HCEC 1CT (cell line): Measurements from ENCODE around the gene FSTL4.

Source experiments
- DNase-seq: peaks from one replicate; pipeline ENCODE4 v3.0.0-alpha.2; 2017

FSTL4 gene

DNA sequence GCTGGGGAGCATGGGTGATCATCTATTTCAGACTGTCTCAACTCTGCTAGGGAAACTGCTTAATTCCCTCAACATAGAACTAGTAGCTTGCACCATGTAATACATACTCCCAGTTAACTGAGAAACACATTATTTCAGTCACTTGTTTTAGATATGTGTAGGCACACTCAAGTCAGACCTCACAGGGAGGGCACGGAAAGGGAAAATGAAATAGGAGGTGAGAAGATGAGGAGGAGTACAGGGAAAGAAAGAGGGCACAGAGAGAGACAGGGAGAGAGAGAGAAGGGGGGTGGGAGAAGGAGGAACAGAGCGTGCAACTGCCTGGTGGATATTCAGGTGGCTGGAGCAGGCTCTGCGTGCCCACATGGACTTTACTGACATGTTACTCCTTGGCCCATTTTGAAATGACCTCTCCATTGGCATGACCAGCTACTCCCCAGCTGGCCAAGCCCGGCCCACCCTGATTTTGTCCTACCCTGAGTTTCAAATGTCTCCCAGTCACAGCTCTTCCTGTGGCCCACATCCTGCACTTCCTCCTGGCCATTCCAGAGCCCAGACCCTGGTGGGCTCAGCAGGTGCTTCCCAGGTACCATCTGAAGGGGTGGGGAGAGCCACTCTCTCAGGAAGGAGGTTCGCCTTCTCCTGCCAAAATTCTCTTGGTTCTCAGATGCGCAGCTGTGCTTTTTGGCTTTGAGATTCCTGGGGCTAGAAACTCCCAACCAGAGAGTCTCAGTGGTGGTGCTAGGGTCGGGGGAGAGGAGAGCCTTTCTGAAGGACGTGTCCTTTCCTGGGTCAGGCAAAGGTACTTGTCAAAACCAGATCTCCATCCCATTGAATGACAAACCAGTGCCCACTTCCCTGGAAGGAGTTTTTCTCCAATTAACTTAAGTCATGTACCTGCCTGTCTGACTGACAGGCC is 229.4 kb downstream of the FSTL4 start:
- no peak for DNase-seq

DNA sequence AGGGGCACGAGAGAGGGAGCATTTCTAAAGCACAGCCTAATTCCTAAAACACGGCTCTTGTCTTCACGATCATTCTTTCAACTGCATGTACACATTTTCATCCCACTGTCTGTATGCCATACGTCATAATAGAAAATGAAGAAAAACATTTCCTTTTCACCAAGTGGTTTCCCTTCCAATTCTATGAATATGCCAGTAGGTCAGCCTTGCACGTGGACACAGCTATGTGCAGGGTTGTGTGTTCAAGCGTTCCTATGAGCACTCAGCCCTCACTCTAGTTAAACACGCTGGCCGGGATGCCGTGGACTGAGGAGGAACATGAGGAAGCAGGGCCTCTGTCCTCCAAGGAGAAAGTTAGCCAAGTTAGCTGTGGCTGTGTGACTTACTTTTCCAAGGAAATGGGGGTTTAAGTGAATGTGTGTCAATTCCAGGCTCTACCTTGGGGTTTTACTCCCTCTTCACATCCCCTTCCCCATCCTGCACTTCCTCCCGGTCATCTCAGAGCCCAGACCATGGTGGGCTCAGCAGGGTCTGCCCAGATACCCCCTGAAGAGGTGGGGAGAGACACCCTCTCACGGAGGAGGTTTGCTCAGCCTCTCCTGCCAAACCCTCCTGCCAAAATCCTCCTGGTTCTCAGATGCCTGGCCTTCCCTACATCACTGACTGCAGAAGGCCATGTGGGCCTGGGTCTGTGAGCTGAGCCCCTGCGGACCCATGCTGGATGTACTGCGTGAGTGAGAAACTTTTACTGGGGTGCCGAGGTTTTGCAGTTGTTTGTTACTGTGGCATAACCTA is 230.6 kb downstream of the FSTL4 start:
- DNase-seq: no peak

DNA sequence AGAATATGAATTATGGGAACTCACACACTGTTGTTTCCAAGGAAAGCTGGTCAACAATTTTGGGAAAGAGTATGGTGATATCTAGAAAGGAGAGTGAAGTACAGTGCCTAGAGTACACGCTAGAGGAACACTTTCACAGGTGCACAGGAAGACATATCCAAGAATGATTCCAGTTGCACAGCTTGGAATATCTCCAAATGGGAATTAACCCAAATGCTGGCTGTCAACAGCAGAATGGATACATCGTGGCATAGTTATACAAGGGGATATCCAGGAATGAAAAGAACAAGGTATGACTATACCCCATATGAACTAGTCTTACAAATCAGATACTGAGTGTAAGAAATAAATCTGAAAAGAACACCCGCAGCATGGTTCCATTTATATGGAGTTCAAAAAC is 231.3 kb downstream of the FSTL4 start:
- no peak for DNase-seq

DNA sequence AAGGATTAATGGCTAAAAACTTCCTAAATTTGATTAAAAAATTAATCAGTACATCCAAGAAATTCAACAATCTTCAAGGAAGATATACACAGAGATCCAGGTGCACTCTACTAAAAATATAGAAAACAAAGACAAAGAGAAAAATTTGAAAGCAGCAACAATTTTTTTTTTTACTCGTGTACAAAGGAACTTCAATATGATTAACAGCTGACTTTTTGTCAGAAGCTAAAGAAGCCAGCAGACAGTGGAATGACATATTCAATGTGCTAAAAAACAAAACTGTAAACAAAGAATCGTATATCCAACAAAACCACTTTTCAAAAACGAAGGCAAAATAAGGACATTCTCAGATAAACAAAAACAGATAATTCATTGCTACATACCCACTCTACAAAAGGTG is 234.6 kb downstream of the FSTL4 start:
- no peak for DNase-seq

DNA sequence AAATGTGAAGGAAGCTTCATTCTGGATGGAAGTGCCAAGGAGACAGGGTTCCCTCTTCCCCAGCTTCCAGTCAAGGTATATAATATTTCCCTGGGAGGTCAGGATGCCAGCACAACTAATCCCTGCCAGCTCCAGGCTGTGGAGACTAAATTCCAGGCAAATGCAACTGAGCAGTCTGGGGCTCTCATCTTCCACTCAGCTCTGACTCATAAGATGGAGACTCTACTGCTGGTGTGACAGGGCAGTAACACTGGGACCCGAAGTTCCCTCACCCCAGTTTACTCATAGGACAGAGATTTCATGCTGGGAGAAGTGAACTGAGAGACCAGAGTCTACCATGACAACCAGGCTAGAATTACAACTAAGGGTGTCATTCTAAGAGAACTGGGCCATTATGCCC is 235.4 kb downstream of the FSTL4 start:
- DNase-seq: no peak

DNA sequence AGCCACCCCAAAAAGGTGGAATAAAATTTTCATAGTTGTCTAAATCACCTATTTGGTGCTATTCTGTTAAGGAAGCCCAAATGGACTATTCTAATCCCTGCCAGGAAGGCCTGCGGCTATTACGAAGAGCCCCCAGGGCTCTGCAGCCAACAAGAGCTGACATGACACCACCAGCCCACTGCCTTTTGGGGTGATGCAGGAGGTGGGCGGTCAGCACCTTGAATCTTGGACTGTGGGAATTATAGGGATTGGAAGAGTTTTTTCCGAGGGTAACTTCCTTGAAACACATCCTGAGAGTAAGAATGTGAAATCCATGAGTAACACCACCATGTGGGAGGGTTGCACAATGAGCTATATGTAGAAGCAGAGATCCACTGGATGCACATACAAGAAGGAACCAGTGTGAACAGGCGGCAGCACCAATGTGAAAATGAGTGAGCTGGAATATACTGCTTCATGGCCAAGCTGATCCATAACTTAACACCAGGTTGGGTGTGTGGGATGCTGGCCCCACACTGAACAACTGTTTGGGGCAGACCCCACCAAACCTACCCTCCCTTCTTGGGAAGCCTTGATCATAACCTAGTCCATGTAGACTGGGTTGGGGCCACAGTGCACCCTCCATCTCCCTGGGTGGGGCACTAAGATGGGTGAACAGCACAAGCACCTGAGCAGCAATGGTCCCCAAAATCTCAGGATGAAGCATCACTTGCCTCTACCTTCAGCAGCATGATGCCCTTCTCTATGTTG is 239.0 kb downstream of the FSTL4 start:
- DNase-seq: peak; percentile 20

DNA sequence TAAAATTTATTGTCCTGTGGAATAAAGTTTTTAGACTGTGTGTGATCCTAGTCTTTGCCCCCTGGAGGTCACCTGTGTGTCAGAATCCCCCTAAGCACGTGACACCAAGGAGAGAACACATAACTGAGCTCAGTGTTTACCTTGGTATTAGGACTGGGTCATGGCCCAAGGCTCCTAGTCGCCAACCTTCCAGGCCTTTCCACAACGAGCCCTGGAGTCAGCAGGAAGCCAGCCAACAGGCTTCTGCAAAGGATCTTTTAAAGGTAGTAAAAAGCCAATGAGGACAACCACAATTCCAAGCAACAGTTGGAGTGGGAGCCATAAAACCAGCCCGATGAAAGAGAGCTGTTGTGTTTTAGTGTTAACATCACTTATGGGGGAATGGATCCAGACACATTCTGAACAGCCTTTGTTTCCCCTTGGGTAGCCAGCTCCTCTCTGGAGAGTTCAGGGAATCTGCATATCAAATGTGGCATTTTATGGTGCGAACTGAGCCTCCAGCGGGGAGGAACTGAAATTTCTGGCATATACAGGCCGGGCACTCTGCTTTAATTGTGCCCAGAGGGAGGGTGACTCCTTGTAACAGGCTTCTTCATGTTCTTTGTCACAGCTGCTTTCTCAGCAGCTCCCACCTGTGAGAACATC is 239.9 kb downstream of the FSTL4 start:
- DNase-seq: no peak

DNA sequence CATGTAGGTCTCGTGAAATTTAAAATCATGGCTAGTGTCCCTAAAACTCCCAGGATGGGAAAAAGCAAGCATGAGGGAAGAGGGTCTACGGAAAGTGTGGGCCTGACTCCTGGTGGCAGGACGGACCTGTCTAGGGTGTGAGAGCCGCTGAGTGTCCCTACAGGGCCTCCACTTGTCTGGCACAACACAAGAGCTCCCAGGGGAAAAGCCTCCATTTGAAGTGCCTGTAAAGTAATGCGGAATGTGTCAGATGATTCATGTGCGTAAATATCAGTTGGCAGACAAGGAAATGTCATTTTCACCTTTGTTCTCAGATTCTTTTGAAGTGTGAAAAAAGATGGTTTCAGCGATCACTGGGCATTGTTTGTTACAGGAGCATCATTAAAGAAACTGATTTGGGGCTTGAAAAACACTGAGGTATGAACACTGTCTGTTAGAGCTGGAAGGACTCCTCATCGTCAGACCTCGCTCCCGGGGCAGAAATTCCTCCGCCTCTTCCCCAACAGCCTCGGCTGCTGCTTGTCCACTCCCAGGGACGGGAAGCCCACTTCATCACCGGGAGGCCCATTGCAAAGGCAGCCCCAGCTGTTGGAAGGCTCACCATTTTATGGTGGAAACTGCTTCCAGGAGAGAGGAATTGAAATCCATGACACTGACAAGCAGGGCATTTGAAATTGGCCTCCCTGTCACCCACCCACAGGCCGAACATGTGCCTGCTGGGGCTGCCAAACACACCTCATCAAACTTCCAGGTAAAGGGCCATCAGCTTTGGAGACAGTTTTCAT is 240.8 kb downstream of the FSTL4 start:
- no peak for DNase-seq

DNA sequence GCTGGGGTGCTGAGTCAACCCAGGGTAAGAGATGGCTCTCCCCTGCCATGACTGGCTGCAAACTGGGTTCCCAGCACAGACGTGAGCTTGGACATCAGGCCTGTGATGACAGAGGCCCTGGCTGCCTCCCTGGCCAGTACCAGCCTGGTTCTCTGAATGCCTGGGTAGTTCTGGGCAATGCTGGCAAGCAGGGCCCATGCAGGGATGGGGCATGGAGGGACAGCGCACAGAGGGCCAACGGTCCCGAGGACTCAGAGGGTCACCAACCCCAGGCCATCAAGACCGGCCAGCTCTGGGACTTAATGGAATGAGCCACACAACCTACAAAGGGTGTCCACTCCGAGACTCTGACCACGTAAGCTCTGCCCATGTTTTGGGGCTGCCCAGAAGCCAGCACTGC is 241.4 kb downstream of the FSTL4 start:
- no peak for DNase-seq

DNA sequence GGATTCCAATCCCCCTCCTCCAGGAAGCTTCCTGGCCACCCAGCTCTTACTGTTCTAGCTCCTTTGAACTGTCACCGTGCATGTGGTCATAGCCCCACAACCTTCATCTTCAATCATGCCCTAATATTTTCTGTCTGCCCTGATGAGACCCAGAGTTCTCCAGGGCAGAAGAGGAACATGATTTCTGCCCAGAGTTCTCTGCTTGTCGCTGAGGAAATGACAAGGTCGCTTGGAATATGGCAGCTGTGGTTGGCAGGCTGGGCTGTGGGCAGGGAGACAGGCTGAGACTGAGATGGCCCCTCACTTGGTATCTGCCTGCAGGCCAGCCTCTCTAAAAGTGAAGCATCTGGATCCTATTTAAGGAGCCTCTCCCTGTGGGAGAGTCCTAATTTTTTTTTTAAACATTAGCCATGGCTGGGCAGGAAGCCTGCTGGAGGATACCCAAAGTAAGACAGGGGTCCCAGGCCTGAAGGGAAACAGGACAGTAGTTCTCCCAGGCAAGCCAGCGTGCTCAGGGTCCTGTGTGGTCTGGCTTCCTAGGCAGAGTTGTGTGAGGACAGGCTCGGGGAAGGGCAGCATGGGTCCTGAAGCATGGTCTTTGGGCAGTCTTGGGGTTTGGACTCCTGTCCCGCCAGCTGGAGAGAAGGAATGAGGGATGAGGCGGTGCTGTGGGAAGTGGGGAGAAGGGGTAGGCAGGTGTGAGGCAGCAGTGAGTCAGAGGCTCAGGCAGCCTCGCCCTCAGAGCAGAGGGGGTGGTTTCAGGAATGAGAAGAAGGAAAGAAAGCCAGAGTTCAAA is 242.1 kb downstream of the FSTL4 start:
- no peak for DNase-seq

DNA sequence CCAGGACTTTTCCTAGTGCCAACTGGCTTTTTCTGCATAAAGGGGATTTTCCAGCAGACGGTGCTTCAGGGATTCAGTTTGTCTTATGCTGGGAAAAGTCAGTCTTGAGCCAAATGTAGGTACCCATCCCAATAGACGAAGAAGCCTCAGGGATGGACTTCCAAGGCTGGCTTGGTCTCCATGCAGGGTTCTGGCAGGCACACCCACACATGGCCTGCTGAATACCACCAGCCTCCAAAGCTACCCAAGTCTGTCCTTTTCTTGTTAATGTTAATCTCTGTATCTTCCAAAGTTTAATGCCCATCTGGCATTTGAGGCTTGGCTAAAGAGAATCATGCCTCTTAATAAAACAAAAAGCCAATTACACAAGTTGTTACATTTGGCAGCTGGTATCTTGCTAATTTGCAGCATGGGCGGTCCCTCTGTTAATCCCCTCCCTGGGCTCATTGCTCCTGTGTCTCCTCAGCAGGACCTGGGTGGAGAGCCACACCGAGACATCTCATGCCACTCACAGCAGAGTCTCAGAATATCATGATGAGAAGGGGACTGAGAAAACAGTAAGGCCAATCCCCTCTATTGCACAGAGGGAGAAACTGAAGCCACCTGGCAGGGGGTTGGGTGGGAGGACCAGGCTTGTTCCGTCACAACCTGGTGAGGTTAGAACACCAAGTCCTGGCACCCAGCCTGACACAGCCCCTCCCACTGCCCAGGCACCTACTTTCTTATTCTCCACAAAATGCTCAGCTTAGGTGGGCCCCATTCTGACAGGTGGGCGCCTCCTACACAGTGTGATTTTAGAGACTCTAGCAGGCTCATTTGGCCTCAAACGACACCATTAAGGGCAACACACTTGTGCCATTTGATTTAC is 243.2 kb downstream of the FSTL4 start:
- no peak for DNase-seq

DNA sequence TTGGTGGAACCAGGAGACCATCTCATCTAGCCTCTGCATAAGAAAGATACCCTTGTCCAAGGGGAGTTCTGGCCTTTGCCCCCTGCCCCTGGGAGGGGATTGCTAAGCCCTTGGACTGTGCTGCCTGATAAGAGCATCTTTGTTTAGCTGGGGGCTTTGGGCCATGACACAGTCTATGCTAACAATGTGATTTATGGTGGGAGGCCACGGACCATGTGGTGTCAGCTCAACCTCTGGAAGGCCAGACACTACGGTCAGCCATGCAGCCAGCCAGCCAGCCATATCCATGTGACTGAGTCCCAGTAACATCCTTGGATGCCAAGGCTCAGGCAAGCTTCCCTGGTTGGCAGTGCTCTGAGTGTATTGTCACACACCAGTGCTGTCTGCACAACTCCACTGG is 244.4 kb downstream of the FSTL4 start:
- no peak for DNase-seq

DNA sequence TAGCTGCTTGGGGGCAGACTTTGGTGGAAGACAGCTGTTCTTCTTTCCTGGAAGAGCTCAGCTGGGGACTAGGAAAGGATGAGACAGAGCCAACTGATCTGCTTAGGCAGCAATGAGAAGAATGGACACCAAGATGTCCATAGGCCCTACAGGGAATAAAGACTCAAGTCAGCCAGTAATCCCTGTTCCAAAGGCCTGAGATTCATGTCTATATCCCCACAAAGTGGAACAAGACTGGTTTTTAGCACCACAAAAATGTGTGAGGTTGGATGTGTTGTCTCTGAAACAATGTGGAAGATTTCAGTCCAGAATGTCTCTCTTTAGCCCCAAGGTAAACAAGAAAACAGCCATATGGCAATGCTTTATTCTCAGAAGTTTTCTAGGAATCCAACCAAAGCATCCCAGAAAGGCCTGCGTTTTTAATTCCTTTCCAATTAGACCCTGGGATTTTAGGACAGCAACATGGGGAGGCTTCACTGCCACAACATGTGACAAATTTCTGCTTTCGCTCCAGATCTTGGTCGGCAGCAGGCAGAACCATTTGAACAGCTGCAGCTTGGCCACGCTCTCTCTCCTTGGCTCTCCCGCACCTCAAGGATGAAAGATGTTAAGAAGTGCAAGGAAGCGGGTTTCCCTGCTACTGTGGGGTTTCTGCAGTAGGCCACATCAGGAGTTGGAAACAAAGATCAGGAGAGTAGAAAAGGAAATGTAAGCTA is 245.1 kb downstream of the FSTL4 start:
- DNase-seq: no peak

DNA sequence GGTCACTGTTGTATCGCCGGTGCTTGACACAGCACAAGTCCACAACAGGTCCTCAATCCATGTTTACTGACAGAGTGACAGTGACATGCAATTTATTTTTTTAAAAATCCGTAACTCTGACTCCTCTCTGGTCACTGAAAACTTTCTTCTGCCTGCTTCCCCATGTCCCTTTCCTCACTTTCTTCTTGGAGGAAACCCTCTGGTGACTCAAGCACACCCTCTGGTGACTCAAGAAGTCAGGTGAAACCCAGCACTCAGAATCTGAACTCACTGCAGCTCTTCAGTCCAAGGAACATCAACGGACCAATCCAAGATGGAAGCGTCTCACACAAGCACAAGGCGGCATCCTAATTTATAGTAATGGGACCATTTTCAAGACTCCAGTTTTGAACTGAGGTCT is 245.9 kb downstream of the FSTL4 start:
- DNase-seq: no peak

DNA sequence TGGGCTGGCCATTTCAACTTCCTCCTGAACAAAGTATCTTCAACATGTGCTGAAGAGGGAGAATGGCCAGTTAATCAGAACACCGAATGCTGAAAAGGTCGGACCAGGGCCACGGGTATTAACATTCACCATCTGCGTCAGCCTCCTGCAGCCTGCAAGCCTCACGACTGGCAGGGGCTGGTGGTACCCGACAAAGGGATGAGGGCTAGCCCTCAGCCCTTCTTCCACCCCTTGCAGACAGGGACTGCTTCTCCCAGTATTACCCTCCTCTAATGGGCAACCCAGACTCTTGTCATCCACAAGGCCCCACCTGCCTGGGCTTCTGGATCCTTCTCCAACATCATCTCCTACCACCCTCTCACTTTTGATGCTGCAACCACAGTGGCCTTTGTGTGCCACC is 246.6 kb downstream of the FSTL4 start:
- DNase-seq: no peak

DNA sequence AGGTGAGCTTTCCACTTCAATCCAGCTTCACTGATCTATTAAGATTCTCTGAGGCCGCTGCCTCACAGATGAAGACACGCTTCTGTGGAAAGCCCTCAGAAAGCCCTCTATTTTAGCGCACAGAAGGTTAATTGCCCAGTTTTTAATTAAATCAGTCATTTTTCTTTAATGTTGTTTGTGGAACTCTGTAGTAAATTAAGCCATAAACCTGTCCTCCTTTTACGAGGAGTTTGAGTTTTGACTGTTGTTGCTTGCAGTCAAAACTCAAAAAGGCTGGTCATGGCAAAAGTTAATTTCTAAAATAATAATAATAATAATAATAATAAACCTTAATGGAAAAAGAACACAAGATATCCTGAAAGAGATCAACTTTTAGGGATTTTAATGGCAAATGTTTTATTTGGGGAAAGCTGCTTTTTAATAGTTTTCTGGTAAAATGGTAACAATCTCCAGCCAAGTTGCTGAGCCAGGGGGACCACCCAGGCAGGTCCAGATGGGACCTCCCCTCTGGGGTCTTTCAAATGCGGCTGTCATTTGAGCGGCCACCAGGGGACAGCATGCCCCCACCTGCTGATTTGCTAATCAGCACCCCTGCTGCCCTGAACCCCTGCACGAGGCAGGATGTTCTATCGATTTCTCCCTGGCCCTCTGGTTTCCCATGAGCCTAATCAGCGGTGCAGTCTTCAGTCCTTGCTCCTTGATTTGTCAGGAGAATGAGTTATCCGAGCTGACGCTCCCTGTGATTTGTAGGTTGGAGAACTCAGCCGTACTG is 247.2 kb downstream of the FSTL4 start:
- no peak for DNase-seq

DNA sequence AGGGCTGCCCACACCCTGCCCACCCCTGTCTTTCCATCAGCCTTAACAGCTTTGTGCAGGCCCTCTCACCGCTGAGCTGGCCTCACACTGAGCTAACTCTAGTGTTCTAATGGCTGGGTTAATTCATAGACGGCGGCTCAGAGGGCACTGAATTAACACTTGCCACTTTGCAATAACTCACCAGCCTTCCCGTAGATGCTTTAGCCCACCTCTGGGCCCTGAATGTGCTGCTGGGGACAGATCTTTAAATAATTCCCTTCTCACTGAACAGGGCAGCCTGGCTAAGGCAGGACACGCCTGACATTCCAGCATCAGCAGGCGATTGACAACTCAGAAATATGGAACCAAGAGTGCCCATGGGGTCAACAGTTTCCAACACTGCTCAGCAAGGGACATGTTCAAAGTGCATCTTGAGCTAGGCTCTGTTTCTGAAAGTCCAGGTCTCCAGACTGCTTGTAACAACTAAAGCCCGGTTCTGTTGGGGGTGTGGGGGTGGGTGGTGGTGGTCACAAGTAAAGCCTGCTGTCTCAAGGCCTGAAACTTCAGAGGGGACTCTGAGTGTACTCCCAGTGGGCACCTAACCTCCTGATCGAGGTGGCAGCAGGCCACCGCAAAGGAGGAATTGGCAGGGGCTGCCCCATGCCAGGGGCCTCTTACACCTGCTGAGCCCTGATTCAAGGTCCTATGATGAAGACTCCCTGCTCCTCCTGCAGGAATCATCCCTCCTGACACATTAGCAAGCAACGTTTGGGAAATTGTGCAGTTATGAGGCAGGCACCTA is 248.3 kb downstream of the FSTL4 start:
- no peak for DNase-seq

DNA sequence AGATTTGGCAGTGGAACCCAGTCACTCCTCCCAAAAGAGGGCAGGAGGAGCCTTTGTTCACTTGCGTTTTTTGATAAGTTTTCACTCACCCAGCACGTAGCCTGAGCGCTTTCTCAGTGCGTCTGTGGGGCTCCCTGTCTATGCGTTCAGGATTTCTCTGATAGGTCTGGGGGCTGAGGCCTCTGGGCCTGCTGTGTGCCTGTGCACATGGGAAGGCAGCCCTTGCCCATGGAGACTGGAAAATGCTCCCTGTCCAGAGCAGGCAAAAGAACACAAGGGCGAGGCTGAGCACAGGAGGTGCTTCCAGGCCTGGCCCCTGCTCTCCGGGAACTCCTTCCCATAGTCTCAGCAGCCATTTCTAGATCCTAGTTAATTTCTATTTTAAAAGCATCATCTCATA is 249.9 kb downstream of the FSTL4 start:
- DNase-seq: no peak
